Osteocyte (in vitro differentiated cells): ENCODE data around the gene NSUN4. TPM values are rescaled to one million over a fixed set of nuclear protein-coding genes. Genes with fewer than 3 reads are reported as not detected.

Experiments used
- DNase-seq: peaks from one replicate; pipeline ENCODE4 v3.0.0; 2021; ENCODE audit warnings: mixed read lengths; ENCODE audit not compliant: unreplicated experiment; ENCODE audit errors: extremely low spot score
- H3K27ac Mint-ChIP-seq: one replicate; pipeline ENCODE4 v1.8.0; 2021; ENCODE audit warnings: mild to moderate bottlenecking, mixed read lengths; ENCODE audit not compliant: unreplicated experiment
- H3K27me3 Mint-ChIP-seq: one replicate; pipeline ENCODE4 v1.8.0; 2021; ENCODE audit warnings: mixed read lengths; ENCODE audit not compliant: unreplicated experiment
- H3K36me3 Mint-ChIP-seq: one replicate; pipeline ENCODE4 v1.8.0; 2021; ENCODE audit warnings: mixed read lengths; ENCODE audit not compliant: unreplicated experiment
- H3K4me1 Mint-ChIP-seq: one replicate; pipeline ENCODE4 v1.8.0; 2021; ENCODE audit warnings: mixed read lengths; ENCODE audit not compliant: unreplicated experiment
- H3K4me3 Mint-ChIP-seq: one replicate; pipeline ENCODE4 v1.8.0; 2021; ENCODE audit warnings: mild to moderate bottlenecking, moderate library complexity, mixed read lengths; ENCODE audit not compliant: unreplicated experiment
- H3K9me3 Mint-ChIP-seq: one replicate; pipeline ENCODE4 v1.8.0; 2021; ENCODE audit warnings: mixed read lengths; ENCODE audit not compliant: unreplicated experiment
- total RNA-seq: library from RNA; stranded (reverse); gene quantifications from 2 replicates; pipeline ENCODE4 v1.2.1, GENCODE V29; 2021
- TF ChIP-seq, protein P1 (sequence below): fragments of 200-600 bp; sonication (generic); IDR thresholded peaks from 2 replicates; pipeline ENCODE4 v1.5.0; 2021; ENCODE audit warnings: antibody characterized with exemption, mild to moderate bottlenecking, moderate library complexity

NSUN4 gene
- total RNA-seq, 1 donor from 2014 or later, result 21.6 TPM

DNA sequence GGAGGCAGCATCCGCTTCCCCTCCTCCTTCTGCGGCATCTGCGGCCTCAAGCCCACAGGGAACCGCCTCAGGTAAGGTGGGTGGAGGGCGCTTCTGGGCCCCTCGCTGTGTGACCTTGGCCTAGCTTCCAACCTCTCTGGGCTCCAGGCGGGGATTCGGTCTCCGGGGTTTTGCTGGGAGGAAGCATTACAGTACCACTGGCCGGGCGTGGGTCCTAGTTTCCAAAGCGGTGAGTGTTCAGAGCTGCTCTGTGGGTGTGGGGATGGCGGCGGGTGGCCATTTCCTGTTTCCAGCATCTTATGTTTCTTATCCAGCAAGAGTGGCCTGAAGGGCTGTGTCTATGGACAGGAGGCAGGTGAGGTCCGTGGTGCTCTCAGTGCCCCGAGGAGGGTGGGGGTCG, 65.1 kb downstream of the NSUN4 start:
- no peak for DNase-seq
- Mint-ChIP-seq H3K27ac (no peak overlapping the region), H3K4me3 (no peak overlapping the region), H3K36me3 (peaks cover 2% of the 10 kb centered on the region), H3K27me3 (no peaks in the 10 kb centered on the region), H3K4me1 (peaks cover 10% of the 10 kb centered on the region), H3K9me3 (no peaks in the 10 kb centered on the region)
- TF ChIP-seq, protein P1, sequence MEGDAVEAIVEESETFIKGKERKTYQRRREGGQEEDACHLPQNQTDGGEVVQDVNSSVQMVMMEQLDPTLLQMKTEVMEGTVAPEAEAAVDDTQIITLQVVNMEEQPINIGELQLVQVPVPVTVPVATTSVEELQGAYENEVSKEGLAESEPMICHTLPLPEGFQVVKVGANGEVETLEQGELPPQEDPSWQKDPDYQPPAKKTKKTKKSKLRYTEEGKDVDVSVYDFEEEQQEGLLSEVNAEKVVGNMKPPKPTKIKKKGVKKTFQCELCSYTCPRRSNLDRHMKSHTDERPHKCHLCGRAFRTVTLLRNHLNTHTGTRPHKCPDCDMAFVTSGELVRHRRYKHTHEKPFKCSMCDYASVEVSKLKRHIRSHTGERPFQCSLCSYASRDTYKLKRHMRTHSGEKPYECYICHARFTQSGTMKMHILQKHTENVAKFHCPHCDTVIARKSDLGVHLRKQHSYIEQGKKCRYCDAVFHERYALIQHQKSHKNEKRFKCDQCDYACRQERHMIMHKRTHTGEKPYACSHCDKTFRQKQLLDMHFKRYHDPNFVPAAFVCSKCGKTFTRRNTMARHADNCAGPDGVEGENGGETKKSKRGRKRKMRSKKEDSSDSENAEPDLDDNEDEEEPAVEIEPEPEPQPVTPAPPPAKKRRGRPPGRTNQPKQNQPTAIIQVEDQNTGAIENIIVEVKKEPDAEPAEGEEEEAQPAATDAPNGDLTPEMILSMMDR, result no peak

DNA sequence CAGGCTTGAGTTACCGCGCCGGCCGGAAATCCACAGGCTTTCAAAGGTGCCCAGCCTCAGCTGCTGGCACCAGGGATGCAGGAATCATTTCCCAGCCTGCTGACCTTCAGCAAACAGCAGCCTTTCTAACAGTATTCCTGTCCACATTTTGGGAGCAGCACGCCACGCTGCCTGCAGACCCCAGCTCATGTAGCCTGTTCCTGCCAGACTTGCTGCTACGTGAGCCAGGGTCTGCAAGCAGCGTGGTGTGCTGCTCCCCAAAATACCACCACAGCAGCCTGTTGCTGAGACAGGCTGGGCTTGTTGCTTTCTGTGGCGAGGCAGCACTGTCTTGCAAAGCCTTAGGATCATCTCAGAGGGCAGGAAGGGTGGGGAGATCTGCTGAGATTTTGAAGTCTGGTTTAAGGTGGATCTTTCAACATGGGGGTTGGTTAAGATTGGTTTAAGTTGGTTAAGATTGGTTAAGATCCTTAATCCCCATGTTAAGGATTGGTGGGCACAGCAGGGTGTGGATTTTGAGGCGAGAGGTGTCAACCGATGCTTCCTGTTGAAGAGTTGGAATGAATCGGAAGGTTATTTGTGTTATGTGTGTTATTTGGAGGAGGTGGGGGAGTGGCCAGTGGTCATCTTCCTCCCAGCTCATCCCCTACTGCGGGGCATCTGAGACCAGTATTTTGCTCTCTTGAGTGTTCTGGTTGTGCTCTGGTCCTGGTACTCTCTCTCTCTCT, 66.4 kb downstream of the NSUN4 start:
- Mint-ChIP-seq H3K4me1 (peaks cover 10% of the 10 kb centered on the region), H3K27ac (peak overlapping the region; percentile 66), H3K9me3 (no peaks in the 10 kb centered on the region), H3K27me3 (no peaks in the 10 kb centered on the region), H3K4me3 (peak overlapping the region; percentile 73), H3K36me3 (peaks cover 2% of the 10 kb centered on the region)
- TF ChIP-seq, protein P1, result no peak
- DNase-seq, result no peak

DNA sequence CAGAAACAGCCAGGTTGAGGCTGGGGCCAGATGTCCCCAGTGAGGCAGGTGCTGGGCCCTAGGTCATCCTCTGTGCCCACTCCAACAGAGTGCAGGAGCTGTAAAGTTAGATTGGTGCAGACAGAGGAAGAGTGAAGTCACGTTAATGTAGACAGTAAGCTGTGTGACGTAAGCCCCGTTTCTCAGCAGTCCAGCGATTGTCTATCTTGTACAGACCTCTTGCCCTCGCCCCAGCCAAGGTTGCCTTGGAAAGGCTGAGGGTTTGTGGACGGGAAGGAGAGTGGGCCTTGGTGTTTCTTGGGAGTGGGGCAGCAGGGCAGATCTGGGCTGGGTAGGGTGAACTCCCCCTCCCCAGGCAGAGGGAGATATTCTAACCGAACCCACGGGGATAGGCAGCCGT, 67.0 kb downstream of the NSUN4 start:
- H3K36me3 Mint-ChIP-seq, result peaks cover 2% of the 10 kb centered on the region
- no peak for DNase-seq
- H3K4me1 Mint-ChIP-seq, result peaks cover 10% of the 10 kb centered on the region
- H3K27me3 Mint-ChIP-seq, result no peaks in the 10 kb centered on the region
- TF ChIP-seq, protein P1, result no peak
- H3K9me3 Mint-ChIP-seq, result no peaks in the 10 kb centered on the region
- H3K4me3 Mint-ChIP-seq, result no peak overlapping the region
- no peak overlapping the region for H3K27ac Mint-ChIP-seq

DNA sequence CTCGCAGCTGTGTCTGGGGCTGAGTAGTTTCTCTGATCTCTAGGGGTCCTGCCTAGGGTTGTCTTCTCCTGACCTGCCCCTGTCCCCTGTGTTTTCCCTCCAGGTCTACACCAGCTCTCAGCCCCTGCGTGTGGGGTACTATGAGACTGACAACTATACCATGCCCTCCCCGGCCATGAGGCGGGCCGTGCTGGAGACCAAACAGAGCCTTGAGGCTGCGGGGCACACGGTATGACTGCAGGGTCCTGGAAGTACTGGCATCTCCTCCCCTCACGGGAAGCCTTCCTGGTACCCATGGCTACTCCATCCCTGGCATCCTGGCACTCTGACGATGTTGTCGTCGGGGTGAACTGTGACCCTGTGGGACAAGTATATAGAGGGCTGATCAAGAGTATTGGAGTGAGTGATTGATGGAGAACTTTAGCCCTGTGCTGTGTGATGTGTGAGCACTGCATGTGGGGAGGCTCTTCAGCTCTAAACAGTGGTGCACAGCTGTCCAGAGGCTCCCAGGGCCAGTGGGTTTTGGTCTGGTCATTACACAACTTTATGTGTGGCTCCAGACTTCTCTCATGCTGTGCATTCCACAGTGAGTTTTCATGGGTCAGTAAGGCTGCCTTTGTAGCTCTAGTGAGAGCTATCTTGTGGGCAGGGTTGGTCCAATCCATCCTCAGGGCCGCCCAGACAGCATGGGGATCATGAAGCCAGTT, 67.9 kb downstream of the NSUN4 start:
- no peaks in the 10 kb centered on the region for H3K27me3 Mint-ChIP-seq
- H3K36me3 Mint-ChIP-seq, result peaks cover under 1% of the 10 kb centered on the region
- H3K9me3 Mint-ChIP-seq, result no peaks in the 10 kb centered on the region
- TF ChIP-seq, protein P1, result no peak
- H3K4me1 Mint-ChIP-seq, result peaks cover 10% of the 10 kb centered on the region
- H3K4me3 Mint-ChIP-seq, result no peak overlapping the region
- no peak for DNase-seq
- no peak overlapping the region for H3K27ac Mint-ChIP-seq

DNA sequence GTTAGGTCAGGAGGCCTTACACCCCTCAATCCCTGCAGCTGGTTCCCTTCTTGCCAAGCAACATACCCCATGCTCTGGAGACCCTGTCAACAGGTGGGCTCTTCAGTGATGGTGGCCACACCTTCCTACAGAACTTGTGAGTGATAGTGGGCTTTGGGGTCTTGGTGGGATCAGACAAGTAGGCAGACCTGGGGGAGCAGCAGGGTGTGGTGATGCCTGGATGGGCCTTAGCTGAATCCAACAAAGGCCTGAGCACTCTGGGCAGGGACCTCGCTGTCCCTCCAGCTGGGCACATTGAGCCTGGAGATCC, 68.4 kb downstream of the NSUN4 start:
- no peak overlapping the region for H3K4me3 Mint-ChIP-seq
- H3K4me1 Mint-ChIP-seq, result peaks cover 10% of the 10 kb centered on the region
- TF ChIP-seq, protein P1, result no peak
- no peaks in the 10 kb centered on the region for H3K27me3 Mint-ChIP-seq
- no peaks in the 10 kb centered on the region for H3K9me3 Mint-ChIP-seq
- H3K27ac Mint-ChIP-seq, result no peak overlapping the region
- no peak for DNase-seq
- H3K36me3 Mint-ChIP-seq, result no peaks in the 10 kb centered on the region
